OCI-LY7 (cell line): ENCODE data around the gene TACC3.

ENCODE experiments used
- EZH2phosphoT487 ChIP-seq: fragments of 200-600 bp; sonication (generic); IDR thresholded peaks from 2 replicates; pipeline ENCODE4 v1.6.1; 2018; ENCODE audit warnings: low read depth, borderline replicate concordance, mild to moderate bottlenecking, mixed run types, antibody characterized with exemption, low read length, moderate library complexity, mixed read lengths
- TF ChIP-seq, protein P1 (sequence below): fragments of 200-600 bp; sonication (generic); conservative IDR thresholded peaks from 2 replicates; pipeline ENCODE4 v1.5.1; 2014; ENCODE audit warnings: mild to moderate bottlenecking, antibody characterized with exemption, low read length, moderate library complexity, mixed read lengths

DNA sequence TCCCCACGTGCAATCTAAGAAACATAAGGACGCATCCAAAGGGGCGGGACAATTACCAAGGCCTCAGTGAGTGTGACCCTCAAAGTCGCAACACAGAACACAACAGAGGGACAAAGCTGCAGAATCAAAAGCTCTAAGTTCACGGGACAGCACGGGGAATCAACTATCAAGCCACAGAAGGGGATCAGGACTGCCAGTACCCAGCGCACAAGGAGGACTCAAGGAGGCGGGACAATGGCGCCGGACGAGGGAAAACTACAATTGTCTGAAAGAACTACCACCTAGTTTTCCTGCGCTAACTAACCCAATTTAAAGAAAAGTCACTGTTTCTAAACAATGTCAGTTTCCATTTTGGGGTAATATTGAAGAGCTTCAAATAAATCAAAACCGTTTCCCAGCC is 38.5 kb upstream of the TACC3 start:
- TF ChIP-seq, protein P1, sequence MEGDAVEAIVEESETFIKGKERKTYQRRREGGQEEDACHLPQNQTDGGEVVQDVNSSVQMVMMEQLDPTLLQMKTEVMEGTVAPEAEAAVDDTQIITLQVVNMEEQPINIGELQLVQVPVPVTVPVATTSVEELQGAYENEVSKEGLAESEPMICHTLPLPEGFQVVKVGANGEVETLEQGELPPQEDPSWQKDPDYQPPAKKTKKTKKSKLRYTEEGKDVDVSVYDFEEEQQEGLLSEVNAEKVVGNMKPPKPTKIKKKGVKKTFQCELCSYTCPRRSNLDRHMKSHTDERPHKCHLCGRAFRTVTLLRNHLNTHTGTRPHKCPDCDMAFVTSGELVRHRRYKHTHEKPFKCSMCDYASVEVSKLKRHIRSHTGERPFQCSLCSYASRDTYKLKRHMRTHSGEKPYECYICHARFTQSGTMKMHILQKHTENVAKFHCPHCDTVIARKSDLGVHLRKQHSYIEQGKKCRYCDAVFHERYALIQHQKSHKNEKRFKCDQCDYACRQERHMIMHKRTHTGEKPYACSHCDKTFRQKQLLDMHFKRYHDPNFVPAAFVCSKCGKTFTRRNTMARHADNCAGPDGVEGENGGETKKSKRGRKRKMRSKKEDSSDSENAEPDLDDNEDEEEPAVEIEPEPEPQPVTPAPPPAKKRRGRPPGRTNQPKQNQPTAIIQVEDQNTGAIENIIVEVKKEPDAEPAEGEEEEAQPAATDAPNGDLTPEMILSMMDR = no peak
- TF ChIP-seq EZH2phosphoT487 = no peak
